ENCODE results near the gene CXorf38.

DNA sequence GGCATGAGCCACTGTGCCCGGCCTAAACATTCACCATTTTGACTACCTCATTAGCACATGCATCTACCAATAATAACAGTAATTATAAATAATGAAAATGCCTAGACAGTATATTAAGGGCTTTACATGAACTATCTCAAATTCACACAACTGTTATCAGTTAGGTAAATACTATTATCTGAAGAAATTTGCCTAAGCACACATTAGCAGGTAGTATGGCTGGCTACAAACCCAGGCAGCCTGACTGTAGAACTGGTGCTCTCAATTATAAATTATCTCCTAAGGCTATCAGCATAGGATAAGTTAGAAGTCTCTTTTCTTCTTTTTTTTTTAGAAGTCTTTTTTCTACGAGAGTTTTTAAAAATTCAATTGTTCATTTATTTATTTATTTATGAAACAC lies 14.1 kb upstream of the CXorf38 start:
- TF ChIP-seq, protein P1, sequence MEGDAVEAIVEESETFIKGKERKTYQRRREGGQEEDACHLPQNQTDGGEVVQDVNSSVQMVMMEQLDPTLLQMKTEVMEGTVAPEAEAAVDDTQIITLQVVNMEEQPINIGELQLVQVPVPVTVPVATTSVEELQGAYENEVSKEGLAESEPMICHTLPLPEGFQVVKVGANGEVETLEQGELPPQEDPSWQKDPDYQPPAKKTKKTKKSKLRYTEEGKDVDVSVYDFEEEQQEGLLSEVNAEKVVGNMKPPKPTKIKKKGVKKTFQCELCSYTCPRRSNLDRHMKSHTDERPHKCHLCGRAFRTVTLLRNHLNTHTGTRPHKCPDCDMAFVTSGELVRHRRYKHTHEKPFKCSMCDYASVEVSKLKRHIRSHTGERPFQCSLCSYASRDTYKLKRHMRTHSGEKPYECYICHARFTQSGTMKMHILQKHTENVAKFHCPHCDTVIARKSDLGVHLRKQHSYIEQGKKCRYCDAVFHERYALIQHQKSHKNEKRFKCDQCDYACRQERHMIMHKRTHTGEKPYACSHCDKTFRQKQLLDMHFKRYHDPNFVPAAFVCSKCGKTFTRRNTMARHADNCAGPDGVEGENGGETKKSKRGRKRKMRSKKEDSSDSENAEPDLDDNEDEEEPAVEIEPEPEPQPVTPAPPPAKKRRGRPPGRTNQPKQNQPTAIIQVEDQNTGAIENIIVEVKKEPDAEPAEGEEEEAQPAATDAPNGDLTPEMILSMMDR (IDR thresholded peaks at IDR 0.05), result no peak
- no peak for TF ChIP-seq POLR2A (IDR thresholded peaks at IDR 0.05)

Data from uterus (tissue), 2 donors.